GM19455 (cell line): ENCODE results near the gene GPAM.
"Not testable (repeated sequence)": the region's sequence is repeated elsewhere in the genome, so short reads cannot be mapped to it uniquely, and the experiment has no call there.

Source experiments
- ATAC-seq: cut with Tn5 transposase; IDR thresholded peaks from one replicate; pipeline ENCODE4 v1.9.1; 2021; ENCODE audit not compliant: unreplicated experiment

The GPAM gene

DNA sequence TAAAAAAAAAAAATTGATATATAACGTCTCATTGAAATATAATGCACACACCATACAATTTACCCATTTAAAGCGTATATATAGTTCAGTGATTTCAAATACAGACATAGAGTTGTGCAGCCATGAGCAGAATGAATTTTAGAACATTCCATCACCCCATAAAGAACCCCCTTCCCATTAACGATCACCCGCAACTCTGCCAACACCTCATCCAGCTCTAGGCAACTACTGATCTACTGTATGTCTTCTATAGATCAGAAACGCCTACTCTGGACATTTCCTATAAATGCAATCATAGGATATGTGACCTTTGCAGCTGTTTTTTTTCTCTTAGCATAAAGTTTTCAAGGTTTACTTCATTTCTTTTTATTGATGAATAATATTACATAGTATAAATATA, 33.4 kb upstream of the GPAM start:
- no peak for ATAC-seq

DNA sequence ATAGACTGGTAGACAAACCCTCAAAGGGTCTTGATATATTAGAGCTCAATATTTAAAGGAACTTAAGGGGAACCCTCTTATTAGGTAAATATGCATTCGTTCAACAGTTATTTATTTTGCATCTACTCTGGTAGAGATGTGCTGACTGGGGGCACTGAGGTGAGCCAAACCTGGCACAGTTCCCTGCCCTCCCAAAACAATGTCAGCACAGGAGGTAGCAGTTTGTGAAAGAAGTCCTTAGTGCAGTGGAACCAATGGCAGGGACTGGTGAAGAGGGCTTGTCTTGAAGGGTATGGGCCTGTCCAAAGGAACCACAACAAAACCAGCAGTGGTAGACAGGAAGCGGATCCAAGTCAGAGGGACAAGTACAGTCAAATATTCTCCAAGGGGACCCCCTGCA, 32.6 kb upstream of the GPAM start:
- ATAC-seq, result no peak

- ATAC-seq, result no peak
Measured at GRCh38 chr10:112215342-112215774, 31.8 kb upstream of the GPAM start.

DNA sequence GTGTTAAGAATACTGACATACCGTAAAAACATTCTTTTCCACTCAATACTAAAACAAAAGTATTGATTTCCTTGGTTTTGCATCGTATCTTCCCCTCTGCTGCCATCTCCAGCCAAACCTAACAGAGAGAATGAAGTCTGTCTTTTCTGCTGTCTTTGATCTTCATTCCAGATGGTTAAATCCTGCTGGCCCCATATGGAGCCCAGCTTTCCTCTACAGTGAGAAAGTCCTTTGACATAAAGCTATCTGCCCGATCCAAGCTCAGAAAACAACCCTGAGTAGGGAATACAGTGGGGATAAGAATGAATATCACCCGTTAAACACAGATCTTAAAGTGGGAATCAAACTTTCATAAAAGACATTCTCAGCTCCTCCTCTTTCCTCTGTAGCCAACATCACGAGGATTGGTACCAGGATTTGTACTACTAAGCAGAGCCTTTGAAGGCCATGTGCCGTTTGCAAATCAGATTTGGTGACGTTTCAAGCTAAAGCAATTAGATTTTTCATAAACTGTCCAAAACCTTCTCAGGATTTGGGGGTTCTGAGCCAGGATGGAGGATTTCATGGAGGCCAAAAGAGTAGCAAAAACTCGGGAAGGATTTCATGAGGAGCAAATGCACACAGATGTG, 30.8 kb upstream of the GPAM start:
- ATAC-seq, result no peak

GRCh38 chr10:112213836-112214235, 30.3 kb upstream of the GPAM start:
- no peak for ATAC-seq

DNA sequence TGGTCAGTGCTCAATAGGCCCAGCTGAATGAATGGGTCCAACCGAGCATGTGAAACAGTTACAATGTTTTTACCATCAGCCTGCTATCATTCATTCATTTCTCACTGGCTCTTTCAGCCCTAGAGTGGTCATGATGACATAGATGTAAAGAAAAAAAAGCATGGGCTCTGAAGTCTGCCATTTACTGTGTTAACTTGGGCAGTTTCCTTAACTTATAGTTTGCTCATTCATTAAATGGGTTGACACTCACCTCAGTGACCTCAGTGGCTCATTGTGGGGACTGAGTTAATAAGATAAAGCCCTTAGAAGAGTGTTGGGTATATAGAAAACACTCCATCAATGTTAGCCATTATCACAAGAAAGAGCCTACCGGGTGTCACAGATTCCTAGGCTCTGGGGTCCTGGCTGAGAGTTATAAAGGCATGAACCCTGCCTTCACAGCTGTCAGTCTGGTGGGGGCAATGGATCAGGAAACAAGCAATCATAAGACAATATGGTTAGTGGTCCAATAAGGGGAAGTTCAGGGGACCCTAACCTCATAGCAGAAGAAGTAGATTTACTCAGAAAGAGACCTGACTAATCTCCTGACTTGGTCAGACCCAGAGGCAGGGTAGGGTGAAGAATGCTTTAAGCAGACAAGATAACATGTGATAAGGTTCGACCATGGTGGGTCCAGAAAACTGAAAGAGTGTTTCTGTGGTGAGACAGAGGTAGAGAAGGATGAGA, 29.7 kb upstream of the GPAM start:
- ATAC-seq, result no peak

DNA sequence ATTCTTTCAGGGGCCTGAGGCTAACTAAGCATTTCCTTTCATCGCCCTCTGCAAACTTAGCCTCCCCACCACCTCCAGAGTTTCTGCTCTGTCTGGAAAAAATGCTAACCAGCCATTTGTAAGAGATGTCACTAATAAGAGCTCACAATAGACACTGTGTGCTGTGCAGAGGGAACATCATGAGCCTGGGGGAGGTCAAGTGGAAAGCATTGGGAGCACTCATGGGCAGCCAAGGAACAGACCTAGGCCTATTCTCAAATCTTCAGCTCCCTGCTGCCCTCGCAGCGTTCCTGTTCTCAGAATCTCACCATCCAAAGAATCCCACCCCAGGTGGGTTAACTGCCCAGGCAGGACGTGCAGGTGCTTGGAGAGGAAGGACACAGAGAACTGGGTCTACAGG, 27.1 kb upstream of the GPAM start:
- no peak for ATAC-seq

DNA sequence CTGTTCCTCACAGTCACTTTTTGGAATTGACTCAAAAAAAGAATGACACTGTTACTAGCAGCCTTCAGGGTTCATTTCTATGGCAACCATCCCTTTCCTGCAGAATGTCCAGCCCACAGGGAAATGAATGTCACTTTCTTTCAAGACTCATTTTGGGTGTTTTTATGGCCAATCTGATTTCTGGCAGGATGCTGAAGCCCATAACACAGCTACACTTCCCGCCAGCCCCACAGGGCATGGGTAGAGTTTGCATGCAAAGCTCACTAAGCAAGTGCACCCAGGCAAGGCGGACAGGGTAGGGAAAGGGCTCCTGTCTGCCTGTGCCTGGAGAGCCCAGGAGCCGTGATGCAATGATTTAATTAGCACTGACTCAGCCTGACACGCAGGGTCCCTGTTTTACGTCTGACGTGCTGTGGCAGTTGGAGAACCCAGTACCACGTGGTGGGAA, 26.1 kb upstream of the GPAM start:
- no peak for ATAC-seq

DNA sequence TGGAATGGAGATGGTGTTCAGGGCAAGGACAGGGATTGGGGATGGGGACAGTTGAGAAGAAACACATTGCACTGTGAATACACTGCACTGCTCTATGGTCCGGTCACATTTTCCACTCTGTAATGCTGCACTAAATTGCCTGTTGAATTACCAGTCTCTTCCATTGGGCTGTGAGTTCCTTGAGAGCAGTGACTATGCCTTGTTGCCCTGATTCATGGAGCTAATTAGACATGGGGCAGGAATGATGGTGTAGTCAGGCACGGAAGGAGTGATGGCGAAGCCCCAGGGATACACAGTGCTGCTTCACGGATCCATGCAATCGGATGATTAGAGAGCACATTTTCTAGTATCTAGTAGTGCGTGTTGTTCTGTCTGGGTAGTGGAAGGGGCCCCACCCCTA, 25.4 kb upstream of the GPAM start:
- no peak for ATAC-seq

GRCh38 chr10:112208292-112208691, 24.7 kb upstream of the GPAM start:
- no peak for ATAC-seq

GRCh38 chr10:112203328-112204076, 19.9 kb upstream of the GPAM start:
- ATAC-seq, result peak; percentile 75

DNA sequence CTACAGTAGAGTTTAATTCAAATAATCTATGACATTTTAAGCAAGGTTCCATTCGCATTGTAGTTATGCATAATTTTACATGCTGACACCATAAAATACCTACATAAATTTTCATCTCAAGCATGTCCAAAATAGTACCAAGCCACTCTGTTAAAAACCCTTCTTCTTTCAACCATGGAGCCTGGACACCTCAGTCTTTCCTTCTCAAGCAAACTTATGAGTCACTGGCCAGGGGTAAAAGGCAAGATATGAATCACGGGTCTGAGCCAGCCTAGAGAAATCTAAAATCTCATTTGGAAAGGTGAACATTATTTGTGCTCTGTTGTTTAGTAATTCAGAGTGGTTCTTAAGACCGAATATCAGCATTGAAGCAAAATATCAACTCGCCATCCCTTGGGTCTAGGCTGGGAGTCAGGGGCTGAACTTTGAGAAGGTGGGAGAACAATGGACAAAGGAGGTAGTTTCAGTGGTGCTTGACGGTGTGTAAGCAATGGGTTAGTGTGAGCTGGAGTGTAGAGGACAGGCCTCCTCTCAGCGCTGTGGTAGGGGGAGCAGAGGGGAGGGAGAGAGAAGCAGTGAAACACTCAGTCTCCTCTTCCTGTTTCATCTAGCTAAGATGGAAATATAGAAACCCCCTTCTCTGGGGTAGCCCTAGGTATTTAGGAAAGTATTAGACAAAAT, 19.1 kb upstream of the GPAM start:
- peak; percentile 84 for ATAC-seq

- ATAC-seq, result no peak
Measured at GRCh38 chr10:112202076-112202475, 18.5 kb upstream of the GPAM start.

- no peak for ATAC-seq
Measured at GRCh38 chr10:112201334-112201733, 17.8 kb upstream of the GPAM start.

DNA sequence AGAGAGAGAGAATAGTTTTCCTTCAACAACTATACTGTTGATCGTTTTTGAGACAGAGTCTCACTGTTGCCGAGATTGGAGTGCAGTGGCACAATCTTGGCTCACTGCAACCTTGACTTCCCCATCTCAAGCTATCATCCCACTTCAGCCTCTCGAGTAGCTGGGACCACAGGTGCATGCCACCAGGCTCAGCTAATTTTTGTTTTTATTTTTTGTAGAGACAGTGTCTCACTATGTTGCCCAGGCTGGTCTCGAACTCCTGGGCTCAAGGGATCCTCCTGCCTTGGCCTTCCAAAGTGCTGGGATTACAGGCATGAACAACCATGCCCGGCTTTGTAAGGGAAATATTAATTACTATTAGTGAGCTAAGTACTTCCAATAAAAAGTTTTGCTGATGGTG, 16.7 kb upstream of the GPAM start:
- not testable (repeated sequence) for ATAC-seq

- ATAC-seq, result not testable (repeated sequence)
Measured at GRCh38 chr10:112197662-112198061, 14.1 kb upstream of the GPAM start.

- no peak for ATAC-seq
Measured at GRCh38 chr10:112195224-112195623, 11.7 kb upstream of the GPAM start.

DNA sequence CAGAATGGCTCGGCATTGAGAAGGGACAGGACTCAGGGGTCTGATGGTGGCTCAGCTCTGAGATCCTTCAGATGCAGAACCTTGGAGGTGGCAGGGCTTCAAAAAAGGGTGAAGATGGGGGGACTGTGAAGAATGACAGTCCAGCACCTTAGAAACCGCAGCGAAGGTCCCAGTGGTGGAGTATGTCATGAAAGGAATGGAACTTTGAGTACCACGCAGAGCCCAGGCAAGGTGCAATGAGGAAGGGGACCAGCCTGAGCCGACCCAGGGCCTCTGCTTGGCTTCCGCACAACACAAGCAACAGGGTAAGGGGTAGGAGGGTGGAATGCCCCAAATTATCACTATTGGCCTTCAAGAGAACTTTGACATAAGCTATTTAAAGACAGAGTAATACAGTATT, 8.2 kb upstream of the GPAM start:
- ATAC-seq, result no peak

- ATAC-seq, result no peak
Measured at GRCh38 chr10:112191041-112191590, 7.6 kb upstream of the GPAM start.

- ATAC-seq, result no peak
Measured at GRCh38 chr10:112189465-112189864, 5.9 kb upstream of the GPAM start.

- no peak for ATAC-seq
Measured at GRCh38 chr10:112187527-112187926, 4.0 kb upstream of the GPAM start.
